ENCODE measurements around the gene TAOK1. TPM values are rescaled to one million over a fixed set of nuclear protein-coding genes. Genes with fewer than 3 reads are reported as not detected.

TAOK1 gene
- total RNA-seq, 1 donor from 2014 or later: 63.5 TPM

DNA sequence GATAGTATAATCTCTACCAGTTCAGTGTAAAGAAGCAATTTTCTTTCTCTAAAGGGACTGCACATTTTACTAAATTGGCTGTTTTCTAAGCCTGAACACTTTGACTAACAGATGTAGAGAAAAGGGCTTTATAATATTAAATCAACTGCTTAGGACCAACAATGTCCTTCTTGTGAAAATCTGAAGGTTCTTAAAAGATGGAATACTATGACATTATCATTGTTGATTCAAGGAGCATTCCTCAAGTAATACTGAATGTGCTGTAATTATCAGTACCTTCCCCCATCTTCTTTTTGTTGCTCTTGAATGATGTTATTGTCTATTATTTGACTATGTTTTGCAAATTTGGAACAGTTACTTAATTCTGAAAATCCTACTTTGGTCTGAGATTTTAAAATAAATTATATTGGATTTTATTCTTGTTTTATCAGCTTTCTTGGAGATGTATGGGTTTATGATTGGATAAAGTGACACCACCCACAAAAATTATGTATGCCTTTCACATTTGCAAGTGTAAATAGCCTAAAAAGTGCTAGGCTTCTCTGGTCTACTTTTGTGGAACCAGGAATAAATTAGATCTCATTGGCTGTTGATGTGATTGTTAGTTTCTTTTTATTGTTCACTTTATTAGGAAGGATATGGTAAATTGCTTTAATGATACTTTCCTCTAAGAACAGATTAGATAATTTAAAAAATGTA is 53.0 kb downstream of the TAOK1 start:
- no peaks in the 10 kb centered on the region for H3K27me3 Mint-ChIP-seq
- TF ChIP-seq, protein P1, sequence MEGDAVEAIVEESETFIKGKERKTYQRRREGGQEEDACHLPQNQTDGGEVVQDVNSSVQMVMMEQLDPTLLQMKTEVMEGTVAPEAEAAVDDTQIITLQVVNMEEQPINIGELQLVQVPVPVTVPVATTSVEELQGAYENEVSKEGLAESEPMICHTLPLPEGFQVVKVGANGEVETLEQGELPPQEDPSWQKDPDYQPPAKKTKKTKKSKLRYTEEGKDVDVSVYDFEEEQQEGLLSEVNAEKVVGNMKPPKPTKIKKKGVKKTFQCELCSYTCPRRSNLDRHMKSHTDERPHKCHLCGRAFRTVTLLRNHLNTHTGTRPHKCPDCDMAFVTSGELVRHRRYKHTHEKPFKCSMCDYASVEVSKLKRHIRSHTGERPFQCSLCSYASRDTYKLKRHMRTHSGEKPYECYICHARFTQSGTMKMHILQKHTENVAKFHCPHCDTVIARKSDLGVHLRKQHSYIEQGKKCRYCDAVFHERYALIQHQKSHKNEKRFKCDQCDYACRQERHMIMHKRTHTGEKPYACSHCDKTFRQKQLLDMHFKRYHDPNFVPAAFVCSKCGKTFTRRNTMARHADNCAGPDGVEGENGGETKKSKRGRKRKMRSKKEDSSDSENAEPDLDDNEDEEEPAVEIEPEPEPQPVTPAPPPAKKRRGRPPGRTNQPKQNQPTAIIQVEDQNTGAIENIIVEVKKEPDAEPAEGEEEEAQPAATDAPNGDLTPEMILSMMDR (conservative IDR thresholded peaks at IDR 0.05): no peak
- DNase-seq (ENCODE audit: extremely low spot score, unreplicated experiment): no peak
- no peak overlapping the region for H3K4me3 Mint-ChIP-seq
- no peaks in the 10 kb centered on the region for H3K9me3 Mint-ChIP-seq
- H3K36me3 Mint-ChIP-seq: peaks cover 18% of the 10 kb centered on the region
- peaks cover 25% of the 10 kb centered on the region for H3K4me1 Mint-ChIP-seq (ENCODE audit: unreplicated experiment)
- H3K27ac Mint-ChIP-seq: no peak overlapping the region

DNA sequence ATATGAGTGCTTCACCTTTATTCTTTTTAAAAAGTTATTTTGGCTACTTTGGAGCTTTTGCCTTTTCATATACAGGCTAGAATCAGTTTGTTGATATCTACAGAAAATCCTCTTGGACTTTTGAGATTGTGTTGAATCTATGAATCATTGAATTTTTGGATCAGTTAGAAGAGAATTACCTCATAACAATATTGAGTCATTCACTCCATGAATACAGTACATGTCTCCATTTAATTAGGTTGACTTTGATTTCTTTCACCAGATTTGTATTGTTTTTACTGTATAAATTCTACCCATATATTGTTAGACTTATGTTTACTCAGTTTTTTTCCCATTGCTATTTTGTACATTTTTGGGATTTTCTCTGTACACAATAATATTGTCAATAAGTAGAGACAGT is 54.4 kb downstream of the TAOK1 start:
- Mint-ChIP-seq H3K9me3 (no peaks in the 10 kb centered on the region), H3K4me1 (ENCODE audit: unreplicated experiment) (peaks cover 32% of the 10 kb centered on the region), H3K27ac (no peak overlapping the region), H3K36me3 (peaks cover 22% of the 10 kb centered on the region), H3K4me3 (no peak overlapping the region), H3K27me3 (no peaks in the 10 kb centered on the region)
- TF ChIP-seq, protein P1 (conservative IDR thresholded peaks at IDR 0.05): no peak
- DNase-seq (ENCODE audit: extremely low spot score, unreplicated experiment): no peak

DNA sequence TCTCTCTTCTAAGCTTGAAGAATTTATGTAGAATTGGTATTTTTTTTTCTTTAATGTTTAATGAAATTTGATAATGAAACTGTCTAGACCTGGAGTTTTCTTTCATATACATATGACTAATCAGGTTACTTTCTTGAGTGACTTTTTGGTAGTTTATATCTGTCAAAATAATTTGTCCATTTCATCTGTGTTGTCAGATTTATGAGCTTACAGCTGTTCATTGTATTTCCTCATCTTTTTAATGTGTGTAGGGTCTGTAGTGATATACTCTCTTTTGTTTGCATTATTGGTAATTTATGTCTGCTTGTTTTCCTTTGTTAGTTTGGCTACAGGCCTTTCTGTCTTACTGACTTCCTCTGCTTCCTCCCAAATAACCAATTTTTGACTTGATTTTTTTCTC is 55.7 kb downstream of the TAOK1 start:
- Mint-ChIP-seq H3K4me1 (ENCODE audit: unreplicated experiment) (peaks cover 34% of the 10 kb centered on the region), H3K27me3 (no peaks in the 10 kb centered on the region), H3K9me3 (no peaks in the 10 kb centered on the region), H3K36me3 (peaks cover 16% of the 10 kb centered on the region), H3K4me3 (no peak overlapping the region), H3K27ac (no peak overlapping the region)
- TF ChIP-seq, protein P1 (conservative IDR thresholded peaks at IDR 0.05): no peak
- DNase-seq (ENCODE audit: extremely low spot score, unreplicated experiment): no peak

DNA sequence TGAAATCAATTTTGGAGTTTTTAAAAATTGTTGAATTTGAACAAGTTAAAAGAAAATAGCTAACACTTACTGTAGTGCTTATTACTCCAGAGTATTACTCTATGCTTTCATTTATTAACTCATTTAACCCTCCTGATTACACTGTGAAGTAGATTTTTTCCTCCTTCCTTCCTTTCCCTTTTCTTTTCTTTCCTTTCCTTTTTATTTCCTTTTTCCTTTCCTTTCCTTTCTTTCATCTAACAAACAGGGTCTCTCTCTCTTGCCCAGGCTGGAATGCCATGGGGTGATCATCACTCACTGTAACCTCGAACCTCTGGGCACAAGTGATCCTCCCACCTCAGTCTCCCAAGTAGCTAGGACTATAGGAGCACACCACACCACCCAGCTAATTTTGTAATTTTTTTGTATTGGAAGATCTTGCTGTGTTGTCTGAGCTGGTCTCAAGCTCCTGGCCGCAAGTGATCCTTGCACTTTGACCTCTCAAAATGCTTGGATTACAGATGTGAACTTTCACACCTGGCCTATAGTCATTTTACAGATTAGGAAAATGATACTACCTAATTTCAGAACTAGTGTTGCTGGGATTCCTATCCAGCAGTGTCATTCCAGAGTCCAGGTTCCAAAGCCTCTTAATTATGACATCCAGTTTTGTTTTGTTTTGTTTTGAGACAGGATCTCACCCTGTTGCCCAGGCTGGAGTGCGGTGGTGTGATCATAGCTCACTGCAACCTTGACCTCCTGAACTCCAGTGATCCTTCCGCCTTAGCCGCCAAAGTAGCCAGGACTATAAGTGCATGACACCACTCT is 59.9 kb downstream of the TAOK1 start:
- no peak for DNase-seq (ENCODE audit: extremely low spot score, unreplicated experiment)
- Mint-ChIP-seq H3K4me3 (no peak overlapping the region), H3K9me3 (no peaks in the 10 kb centered on the region), H3K27me3 (no peaks in the 10 kb centered on the region), H3K27ac (peak overlapping the region; percentile 69), H3K36me3 (peaks cover 25% of the 10 kb centered on the region), H3K4me1 (ENCODE audit: unreplicated experiment) (peaks cover 29% of the 10 kb centered on the region)
- TF ChIP-seq, protein P1 (conservative IDR thresholded peaks at IDR 0.05): no peak

DNA sequence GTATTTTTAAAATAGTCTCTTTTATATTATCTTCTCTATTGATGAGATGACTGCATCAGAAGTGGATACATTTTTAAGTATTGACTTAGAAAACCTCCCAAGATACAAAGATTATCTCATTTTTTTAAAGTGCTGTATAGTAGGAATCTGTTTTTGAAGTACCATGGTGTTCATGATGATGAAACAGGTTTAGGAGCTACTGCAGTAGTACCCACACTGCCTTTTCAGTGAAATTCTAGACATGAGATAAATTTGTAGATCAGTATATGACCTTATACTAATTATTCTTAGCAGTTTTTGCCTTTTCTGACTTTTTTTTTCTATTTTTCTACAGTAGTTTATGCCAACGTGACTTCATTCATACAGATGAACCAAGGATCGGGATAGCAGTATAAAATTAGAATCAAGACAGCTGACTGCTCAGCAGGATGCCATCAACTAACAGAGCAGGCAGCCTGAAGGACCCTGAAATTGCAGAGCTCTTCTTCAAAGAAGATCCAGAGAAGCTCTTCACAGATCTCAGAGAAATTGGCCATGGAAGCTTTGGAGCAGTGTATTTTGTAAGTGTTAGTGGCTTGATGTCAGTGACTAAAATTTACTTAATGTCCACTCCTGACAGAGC is 61.1 kb downstream of the TAOK1 start:
- no peak overlapping the region for H3K4me3 Mint-ChIP-seq
- no peaks in the 10 kb centered on the region for H3K27me3 Mint-ChIP-seq
- peaks cover 19% of the 10 kb centered on the region for H3K4me1 Mint-ChIP-seq (ENCODE audit: unreplicated experiment)
- H3K27ac Mint-ChIP-seq: no peak overlapping the region
- no peak for DNase-seq (ENCODE audit: extremely low spot score, unreplicated experiment)
- TF ChIP-seq, protein P1 (conservative IDR thresholded peaks at IDR 0.05): no peak
- H3K36me3 Mint-ChIP-seq: peaks cover 33% of the 10 kb centered on the region
- no peaks in the 10 kb centered on the region for H3K9me3 Mint-ChIP-seq
